ENCODE measurements around the gene NTRK3. TPM values are rescaled to one million over a fixed set of nuclear protein-coding genes. Genes with fewer than 3 reads are reported as not detected.

NTRK3 gene
- total and polyA plus RNA-seq, 4 experiments from 2014 or later: 0.67 TPM; not detected in 3

GRCh38 chr15:88089024-88089620 lies 167.4 kb downstream of the NTRK3 start:
- H3K36me3 ChIP-seq (ENCODE audit: insufficient read depth, low read length): no peaks in the 10 kb centered on the region
- Mint-ChIP-seq H3K36me3 (no peaks in the 10 kb centered on the region), H3K9me3 (peaks cover 0 to 4% (median 0%) of the 10 kb centered on the region in 8 donors), H3K4me1 (no peaks in the 10 kb centered on the region), H3K27ac (no peak overlapping the region), H3K27me3 (peaks cover 0 to 2% of the 10 kb centered on the region in 2 donors), H3K4me3 (no peak overlapping the region)
- no peaks in the 10 kb centered on the region for H3K27me3 ChIP-seq (ENCODE audit: insufficient read depth, low read length)
- H3K4me3 ChIP-seq (ENCODE audit: low read length in 2 of 2): no peak overlapping the region
- intact Hi-C loops (cut with micrococcal nuclease): no loop called here
- no peaks in the 10 kb centered on the region for H3K4me1 ChIP-seq (ENCODE audit: insufficient read depth, low read length)
- H3K27ac ChIP-seq (ENCODE audit: low read depth, low read length): no peak overlapping the region
- CTCF ChIA-PET (ENCODE audit: partially characterized antibody): no interaction called here
- no peaks in the 10 kb centered on the region for H3K9me3 ChIP-seq (ENCODE audit: control insufficient read depth in 1 of 2, low read length in 2 of 2)
- no peak for DNase-seq
- POLR2A ChIA-PET (ENCODE audit: partially characterized antibody): no interaction called here

- CTCF ChIA-PET (ENCODE audit: partially characterized antibody): no interaction called here
These were observed 172.5 kb downstream of the NTRK3 start for GRCh38 chr15:88083811-88084760.

GRCh38 chr15:88080616-88081015 lies 175.9 kb downstream of the NTRK3 start:
- H3K27ac Mint-ChIP-seq: no peak overlapping the region
- POLR2A ChIA-PET (ENCODE audit: partially characterized antibody): no interaction called here
- intact Hi-C loops (cut with micrococcal nuclease): no loop called here

More at GRCh38 chr15:88083811-88084760, 172.5 kb downstream of the NTRK3 start:
- Mint-ChIP-seq H3K27me3 (peaks cover 2 to 4% of the 10 kb centered on the region in 2 donors), H3K9me3 (peaks cover 0 to 3% (median 0%) of the 10 kb centered on the region in 8 donors), H3K4me3 (no peak overlapping the region), H3K4me1 (no peaks in the 10 kb centered on the region), H3K27ac (no peak overlapping the region), H3K36me3 (no peaks in the 10 kb centered on the region)
- Histone ChIP-seq H3K9me3 (ENCODE audit: control insufficient read depth in 1 of 2, low read length in 2 of 2) (no peaks in the 10 kb centered on the region), H3K4me3 (ENCODE audit: low read length in 2 of 2) (no peak overlapping the region), H3K4me1 (ENCODE audit: insufficient read depth, low read length) (no peaks in the 10 kb centered on the region), H3K27me3 (ENCODE audit: insufficient read depth, low read length) (no peaks in the 10 kb centered on the region), H3K27ac (ENCODE audit: low read depth, low read length) (no peak overlapping the region), H3K36me3 (ENCODE audit: insufficient read depth, low read length) (no peaks in the 10 kb centered on the region)
- intact Hi-C loops (cut with micrococcal nuclease): no loop called here
- POLR2A ChIA-PET (ENCODE audit: partially characterized antibody): no interaction called here
- DNase-seq: no peak

GRCh38 chr15:88077296-88078020 lies 179.1 kb downstream of the NTRK3 start:
- intact Hi-C loops (cut with micrococcal nuclease): no loop called here
- CTCF ChIA-PET (ENCODE audit: partially characterized antibody): no interaction called here

More at GRCh38 chr15:88080616-88081015, 175.9 kb downstream of the NTRK3 start:
- Mint-ChIP-seq H3K36me3 (no peaks in the 10 kb centered on the region), H3K4me3 (no peak overlapping the region), H3K4me1 (no peaks in the 10 kb centered on the region), H3K27me3 (peaks cover 2 to 4% of the 10 kb centered on the region in 2 donors), H3K9me3 (peaks cover 0 to 3% (median 0%) of the 10 kb centered on the region in 8 donors)
- H3K9me3 ChIP-seq (ENCODE audit: control insufficient read depth in 1 of 2, low read length in 2 of 2): no peaks in the 10 kb centered on the region
- CTCF ChIA-PET (ENCODE audit: partially characterized antibody): no interaction called here
- H3K4me3 ChIP-seq (ENCODE audit: low read length in 2 of 2): no peak overlapping the region
- no peak overlapping the region for H3K27ac ChIP-seq (ENCODE audit: low read depth, low read length)
- DNase-seq: no peak
- no peaks in the 10 kb centered on the region for H3K4me1 ChIP-seq (ENCODE audit: insufficient read depth, low read length)
- H3K36me3 ChIP-seq (ENCODE audit: insufficient read depth, low read length): no peaks in the 10 kb centered on the region
- H3K27me3 ChIP-seq (ENCODE audit: insufficient read depth, low read length): no peaks in the 10 kb centered on the region

GRCh38 chr15:88076328-88076727 lies 180.2 kb downstream of the NTRK3 start:
- H3K4me3 Mint-ChIP-seq: no peak overlapping the region
- Histone ChIP-seq H3K27me3 (ENCODE audit: insufficient read depth, low read length) (no peaks in the 10 kb centered on the region), H3K4me1 (ENCODE audit: insufficient read depth, low read length) (no peaks in the 10 kb centered on the region), H3K4me3 (ENCODE audit: low read length in 2 of 2) (no peak overlapping the region), H3K27ac (ENCODE audit: low read depth, low read length) (no peak overlapping the region), H3K9me3 (ENCODE audit: control insufficient read depth in 1 of 2, low read length in 2 of 2) (no peaks in the 10 kb centered on the region), H3K36me3 (ENCODE audit: insufficient read depth, low read length) (no peaks in the 10 kb centered on the region)
- ChIA-PET POLR2A (ENCODE audit: partially characterized antibody) (no interaction called here), CTCF (ENCODE audit: partially characterized antibody) (interaction anchor here (0.6 kb wide), 1 partner anchor 236 kb away, joined by 3 read pairs; no protein-coding TSS in a partner anchor)
- no peak overlapping the region for H3K27ac Mint-ChIP-seq
- no peaks in the 10 kb centered on the region for H3K4me1 Mint-ChIP-seq
- H3K9me3 Mint-ChIP-seq: peaks cover 0 to 3% (median 0%) of the 10 kb centered on the region in 8 donors
- H3K27me3 Mint-ChIP-seq: peaks cover 0 to 2% of the 10 kb centered on the region in 2 donors
- H3K36me3 Mint-ChIP-seq: no peaks in the 10 kb centered on the region
- intact Hi-C loops (cut with micrococcal nuclease): no loop called here
- DNase-seq: no peak

More at GRCh38 chr15:88077296-88078020, 179.1 kb downstream of the NTRK3 start:
- DNase-seq: no peak
- H3K36me3 Mint-ChIP-seq: no peaks in the 10 kb centered on the region
- H3K4me1 ChIP-seq (ENCODE audit: insufficient read depth, low read length): no peaks in the 10 kb centered on the region
- no peak overlapping the region for H3K27ac ChIP-seq (ENCODE audit: low read depth, low read length)
- H3K27ac Mint-ChIP-seq: no peak overlapping the region
- POLR2A ChIA-PET (ENCODE audit: partially characterized antibody): no interaction called here
- no peaks in the 10 kb centered on the region for H3K36me3 ChIP-seq (ENCODE audit: insufficient read depth, low read length)
- H3K27me3 Mint-ChIP-seq: peaks cover 1 to 4% of the 10 kb centered on the region in 2 donors
- no peak overlapping the region for H3K4me3 ChIP-seq (ENCODE audit: low read length in 2 of 2)
- H3K9me3 Mint-ChIP-seq: peaks cover 0 to 3% (median 0%) of the 10 kb centered on the region in 8 donors
- H3K9me3 ChIP-seq (ENCODE audit: control insufficient read depth in 1 of 2, low read length in 2 of 2): no peaks in the 10 kb centered on the region
- no peaks in the 10 kb centered on the region for H3K4me1 Mint-ChIP-seq
- no peaks in the 10 kb centered on the region for H3K27me3 ChIP-seq (ENCODE audit: insufficient read depth, low read length)
- no peak overlapping the region for H3K4me3 Mint-ChIP-seq

- DNase-seq: no peak
- Mint-ChIP-seq H3K27me3 (peaks cover 0 to 2% of the 10 kb centered on the region in 2 donors), H3K4me3 (no peak overlapping the region), H3K9me3 (no peaks in the 10 kb centered on the region), H3K27ac (no peak overlapping the region), H3K4me1 (no peaks in the 10 kb centered on the region), H3K36me3 (no peaks in the 10 kb centered on the region)
- CTCF ChIA-PET (ENCODE audit: partially characterized antibody): no interaction called here
- no peak overlapping the region for H3K4me3 ChIP-seq (ENCODE audit: low read length in 2 of 2)
- POLR2A ChIA-PET (ENCODE audit: partially characterized antibody): no interaction called here
- H3K27me3 ChIP-seq (ENCODE audit: insufficient read depth, low read length): no peaks in the 10 kb centered on the region
- H3K9me3 ChIP-seq (ENCODE audit: control insufficient read depth in 1 of 2, low read length in 2 of 2): no peaks in the 10 kb centered on the region
- no peaks in the 10 kb centered on the region for H3K4me1 ChIP-seq (ENCODE audit: insufficient read depth, low read length)
- no peaks in the 10 kb centered on the region for H3K36me3 ChIP-seq (ENCODE audit: insufficient read depth, low read length)
- H3K27ac ChIP-seq (ENCODE audit: low read depth, low read length): no peak overlapping the region
- intact Hi-C loops (cut with micrococcal nuclease): no loop called here
These were observed 181.4 kb downstream of the NTRK3 start for GRCh38 chr15:88075102-88075501.

- no peak overlapping the region for H3K4me3 Mint-ChIP-seq
- Histone ChIP-seq H3K4me1 (ENCODE audit: insufficient read depth, low read length) (no peaks in the 10 kb centered on the region), H3K27me3 (ENCODE audit: insufficient read depth, low read length) (no peaks in the 10 kb centered on the region)
These were observed 182.2 kb downstream of the NTRK3 start for GRCh38 chr15:88074386-88074785.

More at GRCh38 chr15:88074386-88074785, 182.2 kb downstream of the NTRK3 start:
- Mint-ChIP-seq H3K9me3 (no peaks in the 10 kb centered on the region), H3K27ac (no peak overlapping the region), H3K4me1 (no peaks in the 10 kb centered on the region), H3K27me3 (peaks cover 0 to 2% of the 10 kb centered on the region in 2 donors), H3K36me3 (no peaks in the 10 kb centered on the region)
- Histone ChIP-seq H3K36me3 (ENCODE audit: insufficient read depth, low read length) (no peaks in the 10 kb centered on the region), H3K4me3 (ENCODE audit: low read length in 2 of 2) (no peak overlapping the region), H3K9me3 (ENCODE audit: control insufficient read depth in 1 of 2, low read length in 2 of 2) (no peaks in the 10 kb centered on the region), H3K27ac (ENCODE audit: low read depth, low read length) (no peak overlapping the region)
- CTCF ChIA-PET (ENCODE audit: partially characterized antibody): no interaction called here
- no peak for DNase-seq
- intact Hi-C loops (cut with micrococcal nuclease): no loop called here
- POLR2A ChIA-PET (ENCODE audit: partially characterized antibody): no interaction called here

Measured in CD4-positive, alpha-beta memory T cell (primary cell).